Subcutaneous preadipocyte (primary cell): Measurements from ENCODE around the gene SCAMP3. TPM values are rescaled to one million over a fixed set of nuclear protein-coding genes. Genes with fewer than 3 reads are reported as not detected.

Experiments
- total RNA-seq: library from RNA; depleted of rRNA; stranded (reverse); fragments of >200 nt; gene quantifications from 2 replicates; pipeline ENCODE4 v1.2.3, GENCODE V29; 2012

SCAMP3 gene
- total RNA-seq: 26.1 and 27.6 TPM in 2 replicates

DNA sequence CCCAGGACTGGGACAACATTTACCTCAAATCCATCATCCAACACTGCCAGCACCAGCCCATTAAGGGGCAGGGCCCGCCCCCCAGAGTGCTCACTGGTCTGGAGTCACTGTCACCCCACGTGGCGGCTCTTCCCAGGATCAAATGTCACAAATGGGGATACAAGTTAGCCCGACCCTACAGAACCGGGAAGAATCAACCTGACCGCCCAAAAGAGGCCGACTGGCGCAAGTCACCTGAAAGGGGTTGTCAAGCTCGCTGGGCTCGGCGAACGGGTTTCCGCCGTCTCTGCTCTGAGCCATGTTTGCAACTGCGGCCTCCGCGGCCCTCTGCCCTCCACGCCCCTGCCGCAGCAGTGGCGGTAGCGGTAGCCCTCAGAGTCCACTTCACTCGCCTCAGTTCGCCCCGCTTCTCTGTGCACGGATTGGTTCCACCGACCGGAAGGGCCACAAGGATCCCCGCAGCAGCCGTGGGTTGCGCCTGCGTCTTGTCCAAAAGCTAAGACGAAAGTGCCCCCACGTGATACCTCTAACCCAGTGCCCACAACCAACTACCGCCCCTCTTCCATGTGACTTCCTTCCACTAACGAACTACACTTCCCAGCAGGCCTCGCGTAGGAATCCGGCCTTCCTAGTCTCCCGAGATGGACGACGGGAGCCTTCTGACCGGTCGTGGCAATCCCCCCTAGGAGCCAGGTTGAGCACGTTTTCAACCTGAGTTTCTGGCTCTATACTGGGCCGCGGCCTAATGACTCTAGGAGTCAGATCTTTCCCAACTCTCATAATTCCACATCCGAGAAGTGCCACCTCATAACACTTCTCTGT, at the start of gene SCAMP3:
Gene SCAMP3, minus strand, starts transcription at position 509 of the 822 bp plus-strand sequence. Its CDS starts 209 bp downstream, at position 300.

GRCh38 chr1:155308493-155309422, 46.6 kb upstream of the SCAMP3 start, which contains the start of gene FDPS:
TSS of gene FDPS (plus strand) at chr1:155308866. CDS start at chr1:155309790, 924 bp downstream.

GRCh38 chr1:155301342-155301841, 39.2 kb upstream of the SCAMP3 start, which contains the start of gene PKLR:
TSS of gene PKLR (minus strand) at chr1:155301438. CDS start at chr1:155301395, 43 bp downstream.

DNA sequence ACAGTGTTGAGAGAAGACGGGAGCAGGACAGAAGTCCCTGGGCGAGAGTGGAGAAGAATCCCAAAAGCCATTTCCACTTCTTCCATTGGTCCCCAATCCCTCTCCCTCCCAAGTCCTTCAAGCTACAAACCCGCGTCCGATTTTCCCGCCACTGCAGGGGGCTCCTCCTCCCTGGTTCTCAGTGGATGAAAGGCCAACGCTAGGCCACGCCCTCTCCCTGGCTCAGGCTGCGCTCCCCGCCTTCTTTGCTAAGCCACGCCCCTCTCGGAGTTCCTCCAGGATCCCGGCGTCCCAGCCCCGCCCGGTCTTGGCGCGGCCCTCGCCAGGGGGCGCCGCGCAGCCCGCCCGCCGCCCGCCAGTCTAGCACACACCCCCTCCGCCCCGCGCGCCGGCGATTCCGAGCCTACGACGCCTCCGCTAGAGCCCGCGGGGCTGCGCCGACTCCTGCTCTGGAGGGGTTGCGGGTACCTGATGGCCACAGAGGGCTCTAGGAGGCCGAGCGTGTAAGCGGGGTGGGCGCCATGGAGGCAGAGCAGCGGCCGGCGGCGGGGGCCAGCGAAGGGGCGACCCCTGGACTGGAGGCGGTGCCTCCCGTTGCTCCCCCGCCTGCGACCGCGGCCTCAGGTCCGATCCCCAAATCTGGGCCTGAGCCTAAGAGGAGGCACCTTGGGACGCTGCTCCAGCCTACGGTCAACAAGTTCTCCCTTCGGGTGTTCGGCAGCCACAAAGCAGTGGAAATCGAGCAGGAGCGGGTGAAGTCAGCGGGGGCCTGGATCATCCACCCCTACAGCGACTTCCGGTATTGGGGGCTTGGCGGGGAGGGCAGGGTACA, 15.1 kb upstream of the SCAMP3 start, which contains the start of gene HCN3:
Gene HCN3, plus strand, starts transcription at position 394 of the 832 bp plus-strand sequence. Its CDS starts 128 bp downstream, at position 522.

GRCh38 chr1:155273343-155274245, 11.4 kb upstream of the SCAMP3 start, which contains the start of gene CLK2:
TSS of gene CLK2 (minus strand) at chr1:155273504. CDS start at chr1:155270977, 2,527 bp downstream.

DNA sequence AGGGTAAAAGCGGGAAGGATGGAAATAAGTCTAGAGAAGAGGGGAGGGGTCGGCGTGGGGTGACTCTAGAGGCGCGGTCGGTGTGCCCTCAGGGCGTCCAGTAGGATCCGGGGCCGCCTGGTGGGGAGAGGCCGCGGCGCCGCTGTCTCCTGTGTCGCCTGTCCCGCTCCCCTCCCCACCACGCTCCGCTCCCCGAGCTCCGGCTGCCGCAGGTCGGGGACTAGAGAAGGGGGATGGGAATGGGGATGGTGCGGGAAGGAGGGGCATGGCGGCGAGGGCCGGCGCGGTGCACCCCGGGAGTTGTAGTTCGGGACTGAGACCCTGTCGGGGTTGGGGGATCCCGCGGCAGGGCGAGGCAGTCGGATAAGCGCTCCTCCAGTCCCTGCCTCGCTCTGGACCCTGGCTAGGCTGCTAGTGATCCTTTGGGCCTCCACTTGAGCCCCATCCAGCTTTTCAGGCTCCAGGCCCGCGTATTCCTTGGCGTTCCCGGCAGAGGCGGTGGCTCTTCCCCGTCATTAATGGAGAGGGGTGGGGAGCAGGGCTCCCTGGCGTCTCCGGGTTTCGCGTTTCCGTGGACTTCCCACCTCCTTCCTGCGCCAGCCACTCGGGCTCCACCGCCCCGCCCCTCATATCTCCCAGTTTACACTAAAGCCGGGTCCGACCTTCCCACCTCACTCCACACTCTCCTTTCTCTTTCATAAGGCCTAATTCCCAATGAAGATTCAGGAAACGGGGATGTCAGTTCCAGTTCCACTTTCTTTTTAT, 6.7 kb downstream of the SCAMP3 start, which contains the start of gene ENTREP3:
Gene ENTREP3, minus strand, starts transcription at position 241 of the 765 bp plus-strand sequence. CDS start 606 bp downstream, outside the sequence.

GRCh38 chr1:155208541-155209311, 53.4 kb downstream of the SCAMP3 start, which contains the start of gene MTX1:
TSS of gene MTX1 (plus strand) at chr1:155208695. CDS start at chr1:155208805, 110 bp downstream.

GRCh38 chr1:155207806-155208540, 54.2 kb downstream of the SCAMP3 start, which contains the start of gene THBS3:
TSS of gene THBS3 (minus strand) at chr1:155207897. CDS start at chr1:155207876, 21 bp downstream.

Other genes with a start within 250 kb of the SCAMP3 start
- gene DCST2, start 228.6 kb downstream of the SCAMP3 start, total RNA-seq: not detected in 2 replicates
- not detected in 2 replicates for gene DCST1, start 228.5 kb downstream of the SCAMP3 start, total RNA-seq
- 99.2 and 126 TPM in 2 replicates for gene ADAM15, start 211.0 kb downstream of the SCAMP3 start, total RNA-seq
- gene EFNA4, start 198.6 kb downstream of the SCAMP3 start, total RNA-seq: 0.73 and 1.2 TPM in 2 replicates
- 0.39 and 0.73 TPM in 2 replicates for gene EFNA3, start 183.5 kb downstream of the SCAMP3 start, total RNA-seq
- 0.37 TPM in 1 of 2 replicates, not detected in the other for gene EFNA1, start 134.5 kb downstream of the SCAMP3 start, total RNA-seq
- 26.8 and 30.1 TPM in 2 replicates for gene SLC50A1, start 126.5 kb downstream of the SCAMP3 start, total RNA-seq
- gene DPM3, start 121.8 kb downstream of the SCAMP3 start, total RNA-seq: 23.5 and 54.4 TPM in 2 replicates
- 83.9 and 140 TPM in 2 replicates for gene KRTCAP2, start 89.1 kb downstream of the SCAMP3 start, total RNA-seq
- 2.9 and 3.3 TPM in 2 replicates for gene TRIM46, start 88.5 kb downstream of the SCAMP3 start, total RNA-seq
- gene THBS3, start 54.5 kb downstream of the SCAMP3 start, total RNA-seq: 9.2 and 14.7 TPM in 2 replicates
- gene MTX1, start 53.7 kb downstream of the SCAMP3 start, total RNA-seq: 40.7 and 50.7 TPM in 2 replicates
- 9.2 and 10.0 TPM in 2 replicates for gene ENTREP3, start 6.9 kb downstream of the SCAMP3 start, total RNA-seq
- 20.6 and 34.2 TPM in 2 replicates for gene CLK2, start 11.1 kb upstream of the SCAMP3 start, total RNA-seq
- 0.37 and 0.78 TPM in 2 replicates for gene HCN3, start 15.1 kb upstream of the SCAMP3 start, total RNA-seq
- gene PKLR, start 39.1 kb upstream of the SCAMP3 start, total RNA-seq: under 0.01 TPM in 1 of 2 replicates, not detected in the other
- 354 and 434 TPM in 2 replicates for gene FDPS, start 46.5 kb upstream of the SCAMP3 start, total RNA-seq
- 11.0 and 18.6 TPM in 2 replicates for gene RUSC1, start 58.5 kb upstream of the SCAMP3 start, total RNA-seq